ENCODE data around the gene CRELD1. TPM values are rescaled to one million over a fixed set of nuclear protein-coding genes. Genes with fewer than 3 reads are reported as not detected.

The CRELD1 gene
- total and polyA plus RNA-seq, 2 of the 13 experiments (the other 11 are each of a cell fraction or from before 2014, with no cell fraction given): 27.1 to 61.9 TPM

GRCh38 chr3:9947025-9947995, 13.7 kb downstream of the CRELD1 start (continued):
- TF ChIP-seq ZHX2 (IDR thresholded peaks at IDR 0.05; ENCODE audit: low read depth): no peak
- peak; percentile 58 for TF ChIP-seq ZHX2 (CRISPR knock-in tag; IDR thresholded peaks at IDR 0.05; ENCODE audit: borderline replicate concordance)
- TF ChIP-seq HES4 (CRISPR knock-in tag; IDR thresholded peaks at IDR 0.05; ENCODE audit: borderline replicate concordance): peak; percentile 56; the same call in 1 of the 2 replicates
- TF ChIP-seq PTBP1 (IDR thresholded peaks at IDR 0.05; ENCODE audit: low read depth, low read length, poor library complexity, severe bottlenecking): peak; percentile 8
- TF ChIP-seq PRMT3 (CRISPR knock-in tag; IDR thresholded peaks at IDR 0.05; ENCODE audit: borderline replicate concordance, low read depth): peak; percentile 65; the same call in 1 of the 2 replicates
- TF ChIP-seq SAP130 (CRISPR knock-in tag; IDR thresholded peaks at IDR 0.05; ENCODE audit: low read depth): peak; percentile 97
- TF ChIP-seq ZBTB46 (CRISPR knock-in tag; IDR thresholded peaks at IDR 0.05; ENCODE audit: borderline replicate concordance): no peak
- TF ChIP-seq, protein P1, sequence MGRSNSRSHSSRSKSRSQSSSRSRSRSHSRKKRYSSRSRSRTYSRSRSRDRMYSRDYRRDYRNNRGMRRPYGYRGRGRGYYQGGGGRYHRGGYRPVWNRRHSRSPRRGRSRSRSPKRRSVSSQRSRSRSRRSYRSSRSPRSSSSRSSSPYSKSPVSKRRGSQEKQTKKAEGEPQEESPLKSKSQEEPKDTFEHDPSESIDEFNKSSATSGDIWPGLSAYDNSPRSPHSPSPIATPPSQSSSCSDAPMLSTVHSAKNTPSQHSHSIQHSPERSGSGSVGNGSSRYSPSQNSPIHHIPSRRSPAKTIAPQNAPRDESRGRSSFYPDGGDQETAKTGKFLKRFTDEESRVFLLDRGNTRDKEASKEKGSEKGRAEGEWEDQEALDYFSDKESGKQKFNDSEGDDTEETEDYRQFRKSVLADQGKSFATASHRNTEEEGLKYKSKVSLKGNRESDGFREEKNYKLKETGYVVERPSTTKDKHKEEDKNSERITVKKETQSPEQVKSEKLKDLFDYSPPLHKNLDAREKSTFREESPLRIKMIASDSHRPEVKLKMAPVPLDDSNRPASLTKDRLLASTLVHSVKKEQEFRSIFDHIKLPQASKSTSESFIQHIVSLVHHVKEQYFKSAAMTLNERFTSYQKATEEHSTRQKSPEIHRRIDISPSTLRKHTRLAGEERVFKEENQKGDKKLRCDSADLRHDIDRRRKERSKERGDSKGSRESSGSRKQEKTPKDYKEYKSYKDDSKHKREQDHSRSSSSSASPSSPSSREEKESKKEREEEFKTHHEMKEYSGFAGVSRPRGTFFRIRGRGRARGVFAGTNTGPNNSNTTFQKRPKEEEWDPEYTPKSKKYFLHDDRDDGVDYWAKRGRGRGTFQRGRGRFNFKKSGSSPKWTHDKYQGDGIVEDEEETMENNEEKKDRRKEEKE (IDR thresholded peaks at IDR 0.05): no peak
- TF ChIP-seq ZNF143 (CRISPR knock-in tag; IDR thresholded peaks at IDR 0.05): peak; percentile 60; the same call in 1 of the 2 replicates
- peak; percentile 88 for TF ChIP-seq ZNF761 (CRISPR knock-in tag; conservative IDR thresholded peaks at IDR 0.05)
- 0 out of 2 replicates have a peak, but pooled peaks have one; percentile 34 for TF ChIP-seq ZNF510 (CRISPR knock-in tag; IDR thresholded peaks at IDR 0.05; ENCODE audit: low read depth)
- TF ChIP-seq U2AF2 (IDR thresholded peaks at IDR 0.05; ENCODE audit: low read depth, low read length): no peak
- TF ChIP-seq KLF12 (CRISPR knock-in tag; IDR thresholded peaks at IDR 0.05; ENCODE audit: borderline replicate concordance): peak; percentile 97
- peak; percentile 23 for TF ChIP-seq ZNF709 (CRISPR knock-in tag; IDR thresholded peaks at IDR 0.05)
- peak; percentile 26; the same call in 1 of the 2 replicates for TF ChIP-seq KDM2A (CRISPR knock-in tag; IDR thresholded peaks at IDR 0.05; ENCODE audit: borderline replicate concordance, low read depth)
- TF ChIP-seq ZNF644 (CRISPR knock-in tag; IDR thresholded peaks at IDR 0.05; ENCODE audit: low read depth): no peak
